Measurements from ENCODE around the gene OXT. TPM values are rescaled to one million over a fixed set of nuclear protein-coding genes. Genes with fewer than 3 reads are reported as not detected.

The OXT gene
- total RNA-seq, 1 donor from 2014 or later: not detected

DNA sequence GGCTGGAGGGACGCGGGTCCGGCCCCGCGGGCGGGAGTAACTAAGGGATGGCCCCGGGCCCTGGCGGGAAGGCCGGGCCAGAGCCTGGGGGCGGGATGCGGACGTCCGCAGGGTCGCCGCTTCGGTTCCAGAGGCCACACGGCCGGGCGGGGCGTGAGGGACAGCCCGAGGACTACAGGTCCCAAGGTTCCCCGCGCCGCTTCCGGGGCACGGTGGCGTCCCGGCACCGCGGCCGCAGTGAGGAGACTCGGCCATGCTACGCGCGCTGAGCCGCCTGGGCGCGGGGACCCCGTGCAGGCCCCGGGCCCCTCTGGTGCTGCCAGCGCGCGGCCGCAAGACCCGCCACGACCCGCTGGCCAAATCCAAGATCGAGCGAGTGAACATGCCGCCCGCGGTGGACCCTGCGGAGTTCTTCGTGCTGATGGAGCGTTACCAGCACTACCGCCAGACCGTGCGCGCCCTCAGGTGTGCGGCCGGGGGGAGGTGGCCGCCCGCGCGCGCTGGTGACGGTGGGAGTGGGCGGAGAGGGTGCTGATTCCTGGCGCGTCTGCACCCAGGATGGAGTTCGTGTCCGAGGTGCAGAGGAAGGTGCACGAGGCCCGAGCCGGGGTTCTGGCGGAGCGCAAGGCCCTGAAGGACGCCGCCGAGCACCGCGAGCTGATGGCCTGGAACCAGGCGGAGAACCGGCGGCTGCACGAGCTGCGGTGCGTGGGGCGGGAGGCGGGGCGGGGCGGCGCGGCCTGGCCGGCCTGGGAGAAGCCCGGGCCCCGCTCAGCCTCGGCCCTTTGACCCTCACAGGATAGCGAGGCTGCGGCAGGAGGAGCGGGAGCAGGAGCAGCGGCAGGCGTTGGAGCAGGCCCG lies 25.4 kb upstream of the OXT start, which contains the start of gene MRPS26:
Gene MRPS26 (plus strand): TSS at position 237 of the 861 bp plus-strand sequence. CDS start 17 bp downstream, at position 254.
- Histone ChIP-seq H3K9me3 (replicated peaks) (no peaks in the 10 kb centered on the region), H3K27ac (replicated peaks) (peak within 1 kb of the TSS; percentile 96), H3K4me3 (peak within 1 kb of the TSS; percentile 87), H3K4me1 (peaks cover 49% of the 10 kb centered on the region), H3K36me3 (peaks cover 26% of the 10 kb centered on the region), H3K27me3 (ENCODE audit: low read depth) (no peaks in the 10 kb centered on the region)
- DNase-seq: peak; percentile 93
- TF ChIP-seq, protein P1, sequence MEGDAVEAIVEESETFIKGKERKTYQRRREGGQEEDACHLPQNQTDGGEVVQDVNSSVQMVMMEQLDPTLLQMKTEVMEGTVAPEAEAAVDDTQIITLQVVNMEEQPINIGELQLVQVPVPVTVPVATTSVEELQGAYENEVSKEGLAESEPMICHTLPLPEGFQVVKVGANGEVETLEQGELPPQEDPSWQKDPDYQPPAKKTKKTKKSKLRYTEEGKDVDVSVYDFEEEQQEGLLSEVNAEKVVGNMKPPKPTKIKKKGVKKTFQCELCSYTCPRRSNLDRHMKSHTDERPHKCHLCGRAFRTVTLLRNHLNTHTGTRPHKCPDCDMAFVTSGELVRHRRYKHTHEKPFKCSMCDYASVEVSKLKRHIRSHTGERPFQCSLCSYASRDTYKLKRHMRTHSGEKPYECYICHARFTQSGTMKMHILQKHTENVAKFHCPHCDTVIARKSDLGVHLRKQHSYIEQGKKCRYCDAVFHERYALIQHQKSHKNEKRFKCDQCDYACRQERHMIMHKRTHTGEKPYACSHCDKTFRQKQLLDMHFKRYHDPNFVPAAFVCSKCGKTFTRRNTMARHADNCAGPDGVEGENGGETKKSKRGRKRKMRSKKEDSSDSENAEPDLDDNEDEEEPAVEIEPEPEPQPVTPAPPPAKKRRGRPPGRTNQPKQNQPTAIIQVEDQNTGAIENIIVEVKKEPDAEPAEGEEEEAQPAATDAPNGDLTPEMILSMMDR (IDR thresholded peaks at IDR 0.05; ENCODE audit: borderline replicate concordance): no peak
- intact Hi-C loops (cut with micrococcal nuclease): no loop called here

DNA sequence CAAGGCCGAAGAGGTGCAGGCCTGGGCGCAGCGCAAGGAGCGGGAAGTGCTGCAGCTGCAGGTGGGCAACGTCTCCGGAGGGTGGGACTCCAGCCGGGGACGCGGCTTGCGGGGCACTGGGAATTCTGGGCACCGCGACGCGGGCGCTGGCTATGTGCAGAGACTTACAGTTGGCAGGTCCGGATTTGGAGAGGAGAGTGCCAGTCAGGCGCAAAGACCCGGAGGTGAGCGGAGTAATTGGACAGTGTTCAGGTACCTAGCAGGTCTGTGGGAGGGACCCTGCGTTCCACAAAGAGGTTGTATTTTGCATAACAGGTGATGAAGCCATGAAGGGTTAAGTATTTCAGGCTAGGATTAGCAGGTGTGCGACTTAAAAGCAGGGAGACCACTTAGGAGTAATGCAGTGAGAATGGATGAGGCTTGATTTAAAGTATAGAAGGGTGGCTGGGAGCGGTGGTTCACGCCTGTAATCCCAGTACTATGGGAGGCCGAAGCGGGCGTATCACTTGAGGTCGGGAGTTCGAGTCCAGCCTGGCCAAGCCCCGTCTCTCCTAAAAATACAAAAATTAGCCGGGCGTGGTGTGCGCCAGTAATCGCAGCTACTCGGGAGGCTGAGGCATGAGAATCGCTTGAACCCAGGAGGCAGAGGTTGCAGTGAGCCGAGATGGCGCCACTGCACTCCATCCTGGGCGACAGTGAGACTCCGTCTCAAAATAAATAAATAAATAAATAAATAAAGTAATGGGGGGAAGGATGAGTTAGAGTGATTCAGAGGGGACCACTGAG lies 24.6 kb upstream of the OXT start:
- Histone ChIP-seq H3K9me3 (replicated peaks) (no peaks in the 10 kb centered on the region), H3K4me1 (peaks cover 44% of the 10 kb centered on the region), H3K4me3 (peak overlapping the region; percentile 87), H3K27me3 (ENCODE audit: low read depth) (no peaks in the 10 kb centered on the region), H3K27ac (replicated peaks) (peak overlapping the region; percentile 96), H3K36me3 (peaks cover 26% of the 10 kb centered on the region)
- intact Hi-C loops (cut with micrococcal nuclease): no loop called here
- DNase-seq: no peak
- TF ChIP-seq, protein P1 (IDR thresholded peaks at IDR 0.05; ENCODE audit: borderline replicate concordance): no peak

DNA sequence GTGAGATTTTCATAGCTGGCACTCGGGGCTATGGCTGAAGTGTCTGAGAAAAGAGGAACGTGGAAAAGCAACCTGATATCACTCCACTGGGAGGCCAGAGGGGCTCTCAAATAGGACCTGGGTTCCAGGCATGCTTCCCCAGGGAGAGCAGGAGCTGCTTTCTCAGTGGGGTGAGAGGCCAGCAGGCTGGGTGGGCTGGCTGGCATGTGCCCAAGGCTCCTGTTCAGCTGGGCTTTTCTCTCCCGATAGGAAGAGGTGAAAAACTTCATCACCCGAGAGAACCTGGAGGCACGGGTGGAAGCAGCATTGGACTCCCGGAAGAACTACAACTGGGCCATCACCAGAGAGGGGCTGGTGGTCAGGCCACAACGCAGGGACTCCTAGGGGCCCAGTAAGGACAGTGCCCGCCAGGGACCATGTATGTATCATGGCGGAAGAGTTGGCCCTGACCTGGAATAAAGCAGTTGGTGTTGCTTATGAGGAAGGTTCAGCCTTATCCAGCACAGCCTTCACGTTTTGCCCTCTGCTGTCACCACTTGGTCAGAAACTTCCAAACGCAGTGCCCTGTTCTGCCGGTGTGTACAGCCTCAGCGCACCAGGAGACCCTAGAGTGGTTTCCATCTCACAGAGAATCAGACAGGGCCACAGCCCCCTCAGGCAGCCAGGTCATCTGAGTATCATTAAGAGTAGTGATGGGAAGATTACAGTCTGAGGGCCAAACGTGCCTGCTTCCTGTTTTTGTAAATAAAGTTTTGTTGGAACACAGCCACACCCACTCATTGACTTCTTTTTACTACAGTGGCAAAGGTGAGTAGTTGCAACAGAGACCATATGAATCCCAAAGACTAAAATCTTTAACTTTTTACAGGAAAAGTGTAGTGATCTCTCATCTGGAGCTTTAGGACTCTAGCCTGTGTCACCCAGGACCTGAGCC lies 23.7 kb upstream of the OXT start:
- no peak overlapping the region for H3K27ac ChIP-seq (replicated peaks)
- H3K27me3 ChIP-seq (ENCODE audit: low read depth): no peaks in the 10 kb centered on the region
- peak overlapping the region; percentile 87 for H3K4me3 ChIP-seq
- H3K4me1 ChIP-seq: peaks cover 36% of the 10 kb centered on the region
- TF ChIP-seq, protein P1 (IDR thresholded peaks at IDR 0.05; ENCODE audit: borderline replicate concordance): no peak
- intact Hi-C loops (cut with micrococcal nuclease): no loop called here
- peaks cover 26% of the 10 kb centered on the region for H3K36me3 ChIP-seq
- no peak for DNase-seq
- H3K9me3 ChIP-seq (replicated peaks): no peaks in the 10 kb centered on the region

DNA sequence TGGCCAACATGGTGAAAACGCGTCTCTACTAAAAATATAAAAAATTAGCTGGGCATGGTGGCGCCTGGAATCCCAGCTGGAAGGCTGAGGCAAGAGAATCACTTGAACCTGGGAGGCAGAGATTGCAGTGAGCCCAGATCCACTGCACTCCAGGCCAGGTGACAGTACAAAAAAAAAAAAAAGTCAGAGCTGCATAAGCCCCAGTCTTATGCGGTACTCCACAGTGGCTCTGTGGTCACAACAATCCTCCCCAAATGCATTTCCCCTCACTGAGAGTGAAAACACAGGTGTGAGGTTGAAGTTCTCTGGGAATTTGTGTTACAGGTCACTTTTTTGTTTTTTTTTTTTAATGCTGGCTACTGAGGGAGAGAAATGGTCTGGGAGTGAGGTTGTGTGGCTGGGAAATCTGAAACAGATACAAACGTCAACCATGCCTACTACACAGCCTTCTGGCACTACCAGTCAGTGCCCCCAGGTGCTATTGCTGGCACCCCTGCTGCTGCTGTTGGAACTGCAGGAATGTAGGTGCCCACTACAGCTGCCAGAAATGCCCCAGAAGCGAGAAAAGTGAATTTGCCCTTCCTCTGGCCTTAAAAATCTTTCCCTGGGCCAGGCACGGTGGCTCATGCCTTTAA lies 19.9 kb upstream of the OXT start:
- H3K36me3 ChIP-seq: peaks cover 26% of the 10 kb centered on the region
- no peak for DNase-seq
- no peak overlapping the region for H3K4me3 ChIP-seq
- H3K4me1 ChIP-seq: peaks cover 14% of the 10 kb centered on the region
- intact Hi-C loops (cut with micrococcal nuclease): loop anchor here (10.0 kb wide), 1 partner anchor 63 kb away; no protein-coding TSS in a partner anchor
- no peak overlapping the region for H3K27ac ChIP-seq (replicated peaks)
- no peaks in the 10 kb centered on the region for H3K27me3 ChIP-seq (ENCODE audit: low read depth)
- no peaks in the 10 kb centered on the region for H3K9me3 ChIP-seq (replicated peaks)
- TF ChIP-seq, protein P1 (IDR thresholded peaks at IDR 0.05; ENCODE audit: borderline replicate concordance): no peak

Measured in left ventricle myocardium inferior (tissue), 1 donor.